Cardiac fibroblast (primary cell): ENCODE measurements around the gene ADGRA3.
A peak's percentile ranks its signal among the peaks of the same experiment; 100 is the strongest.

Experiments
- DNase-seq, 2 donors: peaks; one replicate each; pipeline versions ENCODE4 v3.0.0 to v3.0.0-alpha.2; 2010; ENCODE audit warnings: low read depth in 2 of 2
- H3K4me3 ChIP-seq, 2 donors: replicated peaks in 1 of 2; 1 replicate in 1 of 2; 2 replicates in 1 of 2; pipeline ENCODE4 v1.5.1; 2011; ENCODE audit warnings: low read depth in 2 of 2, low read length in 2 of 2, mild to moderate bottlenecking in 2 of 2, moderate library complexity in 1 of 2
- TF ChIP-seq, protein P1 (sequence below): IDR thresholded peaks from one replicate; pipeline ENCODE4 v1.5.1; 2011; ENCODE audit warnings: low read depth, mild to moderate bottlenecking, low read length, inconsistent platforms

Gene ADGRA3

DNA sequence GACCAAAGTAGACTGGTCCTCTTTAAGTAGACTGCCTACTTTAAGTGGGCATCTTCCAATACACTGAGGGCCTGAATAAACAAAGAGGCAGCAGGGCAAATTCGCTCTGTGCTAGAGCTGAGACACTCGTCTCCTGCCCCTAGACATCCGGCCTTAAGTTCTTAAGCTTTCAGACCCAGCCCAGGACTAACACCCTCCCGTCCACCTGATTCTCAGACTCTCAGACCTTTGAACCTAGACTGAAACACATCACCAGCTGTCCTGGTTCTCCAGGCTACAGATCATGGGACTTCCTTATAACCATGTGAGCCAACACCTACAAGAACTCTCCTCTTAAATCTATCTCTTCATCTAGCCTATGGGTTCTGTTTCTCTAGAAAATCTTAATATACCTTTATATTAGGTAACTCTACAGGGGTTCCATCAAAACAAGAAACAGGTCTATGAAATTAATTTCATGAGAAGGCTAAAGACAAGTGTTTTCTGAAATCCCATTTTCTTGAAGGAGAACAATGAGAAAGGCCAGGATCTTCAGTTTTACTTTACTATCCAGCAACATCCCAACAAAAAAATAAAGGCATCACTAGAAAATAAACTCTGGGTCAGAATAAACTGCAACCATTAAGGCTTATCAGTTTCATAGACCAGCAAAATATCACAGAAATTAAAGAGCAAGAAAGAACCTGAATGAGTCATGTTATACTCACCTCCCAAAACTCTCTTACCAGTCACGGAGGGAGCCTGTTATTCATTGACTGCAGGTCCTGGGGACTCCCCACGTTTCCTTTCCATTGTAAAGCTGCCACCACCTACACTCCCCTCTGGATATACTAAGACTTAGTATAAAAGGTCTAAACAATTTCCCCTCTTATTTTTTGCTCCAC lies 14.8 kb downstream of the ADGRA3 start:
- TF ChIP-seq, protein P1, sequence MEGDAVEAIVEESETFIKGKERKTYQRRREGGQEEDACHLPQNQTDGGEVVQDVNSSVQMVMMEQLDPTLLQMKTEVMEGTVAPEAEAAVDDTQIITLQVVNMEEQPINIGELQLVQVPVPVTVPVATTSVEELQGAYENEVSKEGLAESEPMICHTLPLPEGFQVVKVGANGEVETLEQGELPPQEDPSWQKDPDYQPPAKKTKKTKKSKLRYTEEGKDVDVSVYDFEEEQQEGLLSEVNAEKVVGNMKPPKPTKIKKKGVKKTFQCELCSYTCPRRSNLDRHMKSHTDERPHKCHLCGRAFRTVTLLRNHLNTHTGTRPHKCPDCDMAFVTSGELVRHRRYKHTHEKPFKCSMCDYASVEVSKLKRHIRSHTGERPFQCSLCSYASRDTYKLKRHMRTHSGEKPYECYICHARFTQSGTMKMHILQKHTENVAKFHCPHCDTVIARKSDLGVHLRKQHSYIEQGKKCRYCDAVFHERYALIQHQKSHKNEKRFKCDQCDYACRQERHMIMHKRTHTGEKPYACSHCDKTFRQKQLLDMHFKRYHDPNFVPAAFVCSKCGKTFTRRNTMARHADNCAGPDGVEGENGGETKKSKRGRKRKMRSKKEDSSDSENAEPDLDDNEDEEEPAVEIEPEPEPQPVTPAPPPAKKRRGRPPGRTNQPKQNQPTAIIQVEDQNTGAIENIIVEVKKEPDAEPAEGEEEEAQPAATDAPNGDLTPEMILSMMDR: no peak
- DNase-seq: peak in 1 of 2 donors; percentile 83
- no peak overlapping the region for H3K4me3 ChIP-seq

GRCh38 chr4:22500128-22500611 lies 15.7 kb downstream of the ADGRA3 start:
- TF ChIP-seq, protein P1: no peak
- H3K4me3 ChIP-seq: no peak overlapping the region
- no peak for DNase-seq

- TF ChIP-seq, protein P1: no peak
- no peak for DNase-seq
- H3K4me3 ChIP-seq: no peak overlapping the region
Observed at GRCh38 chr4:22498866-22499265, 17.0 kb downstream of the ADGRA3 start.

GRCh38 chr4:22496165-22496813 lies 19.6 kb downstream of the ADGRA3 start:
- no peak for DNase-seq
- no peak overlapping the region for H3K4me3 ChIP-seq
- TF ChIP-seq, protein P1: no peak

DNA sequence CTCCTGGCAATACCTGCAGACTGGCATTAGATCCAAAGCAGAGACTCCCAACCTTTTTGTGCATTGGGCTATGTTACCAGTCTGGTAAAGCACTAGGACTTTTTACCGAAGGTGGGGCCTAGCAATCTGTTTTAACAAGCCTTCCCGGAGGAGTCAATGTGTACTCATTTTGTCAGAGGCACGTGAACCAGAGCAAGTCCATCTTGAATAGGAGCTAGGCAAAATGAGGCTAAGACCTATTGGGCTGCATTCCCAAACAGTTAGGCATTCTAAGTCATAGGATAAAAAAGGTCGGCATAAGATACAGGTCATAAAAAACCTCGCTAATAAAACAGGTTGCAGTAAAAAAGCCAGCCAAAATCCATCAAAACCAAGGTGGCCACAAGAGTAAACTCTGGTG lies 22.3 kb downstream of the ADGRA3 start:
- no peak overlapping the region for H3K4me3 ChIP-seq
- TF ChIP-seq, protein P1: no peak
- DNase-seq: no peak

- no peak overlapping the region for H3K4me3 ChIP-seq
- DNase-seq: no peak
Observed at GRCh38 chr4:22492987-22493386, 22.9 kb downstream of the ADGRA3 start.

More at GRCh38 chr4:22492987-22493386, 22.9 kb downstream of the ADGRA3 start:
- TF ChIP-seq, protein P1: no peak
